Measurements from ENCODE around the gene NPY. TPM values are rescaled to one million over a fixed set of nuclear protein-coding genes. Genes with fewer than 3 reads are reported as not detected.

The NPY gene
- total and polyA plus RNA-seq, 10 of the 15 experiments (the other 5 are each of a cell fraction or from before 2014, with no cell fraction given) = not detected

DNA sequence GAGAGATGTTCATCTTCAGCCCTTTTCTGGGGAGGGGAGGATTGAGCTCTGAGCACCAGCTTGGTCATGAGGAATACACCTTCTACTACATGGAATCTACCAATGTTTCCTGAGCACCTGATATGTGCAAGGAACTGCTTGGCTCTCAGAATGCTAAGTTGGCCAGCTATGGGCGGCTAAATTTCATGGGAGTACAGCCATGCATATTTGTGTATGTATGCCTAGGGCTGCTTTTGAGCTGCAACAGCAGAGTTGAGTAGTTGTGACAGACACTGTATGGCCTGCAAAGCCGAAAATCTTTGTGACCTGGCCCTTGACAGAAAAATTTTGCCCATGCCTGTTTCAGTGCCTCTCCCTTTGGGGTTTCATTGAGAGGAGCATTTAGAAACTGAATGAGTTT is 44.9 kb downstream of the NPY start (continued):
- TF ChIP-seq, protein P1, sequence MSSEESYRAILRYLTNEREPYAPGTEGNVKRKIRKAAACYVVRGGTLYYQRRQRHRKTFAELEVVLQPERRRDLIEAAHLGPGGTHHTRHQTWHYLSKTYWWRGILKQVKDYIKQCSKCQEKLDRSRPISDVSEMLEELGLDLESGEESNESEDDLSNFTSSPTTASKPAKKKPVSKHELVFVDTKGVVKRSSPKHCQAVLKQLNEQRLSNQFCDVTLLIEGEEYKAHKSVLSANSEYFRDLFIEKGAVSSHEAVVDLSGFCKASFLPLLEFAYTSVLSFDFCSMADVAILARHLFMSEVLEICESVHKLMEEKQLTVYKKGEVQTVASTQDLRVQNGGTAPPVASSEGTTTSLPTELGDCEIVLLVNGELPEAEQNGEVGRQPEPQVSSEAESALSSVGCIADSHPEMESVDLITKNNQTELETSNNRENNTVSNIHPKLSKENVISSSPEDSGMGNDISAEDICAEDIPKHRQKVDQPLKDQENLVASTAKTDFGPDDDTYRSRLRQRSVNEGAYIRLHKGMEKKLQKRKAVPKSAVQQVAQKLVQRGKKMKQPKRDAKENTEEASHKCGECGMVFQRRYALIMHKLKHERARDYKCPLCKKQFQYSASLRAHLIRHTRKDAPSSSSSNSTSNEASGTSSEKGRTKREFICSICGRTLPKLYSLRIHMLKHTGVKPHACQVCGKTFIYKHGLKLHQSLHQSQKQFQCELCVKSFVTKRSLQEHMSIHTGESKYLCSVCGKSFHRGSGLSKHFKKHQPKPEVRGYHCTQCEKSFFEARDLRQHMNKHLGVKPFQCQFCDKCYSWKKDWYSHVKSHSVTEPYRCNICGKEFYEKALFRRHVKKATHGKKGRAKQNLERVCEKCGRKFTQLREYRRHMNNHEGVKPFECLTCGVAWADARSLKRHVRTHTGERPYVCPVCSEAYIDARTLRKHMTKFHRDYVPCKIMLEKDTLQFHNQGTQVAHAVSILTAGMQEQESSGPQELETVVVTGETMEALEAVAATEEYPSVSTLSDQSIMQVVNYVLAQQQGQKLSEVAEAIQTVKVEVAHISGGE (CRISPR knock-in tag; IDR thresholded peaks at IDR 0.05) = no peak
- no peak for TF ChIP-seq MTA2 (IDR thresholded peaks at IDR 0.05; ENCODE audit: low read depth)
- TF ChIP-seq, protein P2, sequence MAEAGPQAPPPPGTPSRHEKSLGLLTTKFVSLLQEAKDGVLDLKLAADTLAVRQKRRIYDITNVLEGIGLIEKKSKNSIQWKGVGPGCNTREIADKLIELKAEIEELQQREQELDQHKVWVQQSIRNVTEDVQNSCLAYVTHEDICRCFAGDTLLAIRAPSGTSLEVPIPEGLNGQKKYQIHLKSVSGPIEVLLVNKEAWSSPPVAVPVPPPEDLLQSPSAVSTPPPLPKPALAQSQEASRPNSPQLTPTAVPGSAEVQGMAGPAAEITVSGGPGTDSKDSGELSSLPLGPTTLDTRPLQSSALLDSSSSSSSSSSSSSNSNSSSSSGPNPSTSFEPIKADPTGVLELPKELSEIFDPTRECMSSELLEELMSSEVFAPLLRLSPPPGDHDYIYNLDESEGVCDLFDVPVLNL (IDR thresholded peaks at IDR 0.05; ENCODE audit: low read depth, low read length) = no peak
- TF ChIP-seq IKZF2 (IDR thresholded peaks at IDR 0.05) = no peak

DNA sequence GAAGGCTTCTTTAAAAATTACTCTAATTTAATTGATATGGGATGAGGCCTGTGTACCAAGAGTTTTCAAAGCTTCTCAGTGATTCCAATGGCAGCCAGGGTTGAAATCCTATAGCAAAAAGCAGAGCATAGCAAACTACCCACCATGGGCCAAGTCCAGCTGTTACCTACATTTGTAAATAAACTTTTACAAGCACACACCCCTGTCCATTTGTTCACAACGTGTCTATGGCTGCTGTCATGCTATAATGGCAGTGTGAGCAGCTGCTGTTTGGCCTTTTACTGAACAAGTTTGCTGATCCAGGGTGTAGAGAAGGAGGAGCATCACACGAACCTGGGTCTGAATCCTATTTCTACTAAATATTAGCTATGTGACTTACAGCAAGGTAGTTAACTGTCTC is 50.0 kb downstream of the NPY start:
- ChIA-PET SMC1A (ENCODE audit: uncharacterized antibody, unreplicated experiment) (interaction anchor here (0.8 to 1.3 kb wide), 2 partner anchors 11 to 16 kb away, joined by 3 read pairs; no protein-coding TSS in a partner anchor), RAD21 (ENCODE audit: unreplicated experiment) (no interaction called here), CTCF (interaction anchor here (1.5 kb wide), 1 partner anchor 48 kb away, joined by 3 read pairs; no protein-coding TSS in a partner anchor), POLR2A (no interaction called here)
- Histone ChIP-seq H3K27me3 (replicated peaks in 1 of 2; ENCODE audit: control insufficient read depth in 2 of 2, insufficient read depth in 2 of 2, low read length in 1 of 2) (no peaks in the 10 kb centered on the region), H3K36me3 (ENCODE audit: control insufficient read depth in 2 of 2, insufficient read depth in 2 of 2, low read length in 1 of 2) (no peaks in the 10 kb centered on the region), H3K9ac (ENCODE audit: control insufficient read depth, insufficient read depth, low read length) (no peak overlapping the region), H3K9me3 (replicated peaks; ENCODE audit: control insufficient read depth, insufficient read depth, low read length) (no peaks in the 10 kb centered on the region; the same call in 2 of the 3 replicates), H3K27ac (ENCODE audit: control insufficient read depth, insufficient read depth) (no peak overlapping the region), H3K79me2 (ENCODE audit: control insufficient read depth, insufficient read depth, low read length) (no peaks in the 10 kb centered on the region), H3K4me1 (ENCODE audit: control insufficient read depth, insufficient read depth, low read length) (no peaks in the 10 kb centered on the region), H4K20me1 (ENCODE audit: control insufficient read depth, insufficient read depth) (no peaks in the 10 kb centered on the region), H3K4me3 (no peak overlapping the region), H3K4me2 (ENCODE audit: control insufficient read depth, insufficient read depth) (no peak overlapping the region), H2AFZ (ENCODE audit: control insufficient read depth, low read depth, low read length) (no peak overlapping the region)
- DNase-seq (ENCODE audit: low read depth, low spot score) (no peak), FAIRE-seq (no peak), ATAC-seq (no peak)
- TF ChIP-seq FOXM1 (IDR thresholded peaks at IDR 0.05; ENCODE audit: low read depth, low read length) (no peak), EED (IDR thresholded peaks at IDR 0.05; ENCODE audit: low read depth) (no peak), LARP7 (IDR thresholded peaks at IDR 0.05) (no peak), SREBF1 (IDR thresholded peaks at IDR 0.05; ENCODE audit: low read length) (no peak), HCFC1 (IDR thresholded peaks at IDR 0.05; ENCODE audit: low read length) (no peak), CHD4 (IDR thresholded peaks at IDR 0.05) (no peak), SRF (IDR thresholded peaks at IDR 0.05; ENCODE audit: low read depth in 2 of 2, low read length in 2 of 2) (no peak), RAD51 (IDR thresholded peaks at IDR 0.05) (no peak), NRF1 (conservative IDR thresholded peaks at IDR 0.05; ENCODE audit: low read depth, low read length) (no peak), SP1 (IDR thresholded peaks at IDR 0.05; ENCODE audit: low read depth, low read length) (no peak)
- TF ChIP-seq, protein P3, sequence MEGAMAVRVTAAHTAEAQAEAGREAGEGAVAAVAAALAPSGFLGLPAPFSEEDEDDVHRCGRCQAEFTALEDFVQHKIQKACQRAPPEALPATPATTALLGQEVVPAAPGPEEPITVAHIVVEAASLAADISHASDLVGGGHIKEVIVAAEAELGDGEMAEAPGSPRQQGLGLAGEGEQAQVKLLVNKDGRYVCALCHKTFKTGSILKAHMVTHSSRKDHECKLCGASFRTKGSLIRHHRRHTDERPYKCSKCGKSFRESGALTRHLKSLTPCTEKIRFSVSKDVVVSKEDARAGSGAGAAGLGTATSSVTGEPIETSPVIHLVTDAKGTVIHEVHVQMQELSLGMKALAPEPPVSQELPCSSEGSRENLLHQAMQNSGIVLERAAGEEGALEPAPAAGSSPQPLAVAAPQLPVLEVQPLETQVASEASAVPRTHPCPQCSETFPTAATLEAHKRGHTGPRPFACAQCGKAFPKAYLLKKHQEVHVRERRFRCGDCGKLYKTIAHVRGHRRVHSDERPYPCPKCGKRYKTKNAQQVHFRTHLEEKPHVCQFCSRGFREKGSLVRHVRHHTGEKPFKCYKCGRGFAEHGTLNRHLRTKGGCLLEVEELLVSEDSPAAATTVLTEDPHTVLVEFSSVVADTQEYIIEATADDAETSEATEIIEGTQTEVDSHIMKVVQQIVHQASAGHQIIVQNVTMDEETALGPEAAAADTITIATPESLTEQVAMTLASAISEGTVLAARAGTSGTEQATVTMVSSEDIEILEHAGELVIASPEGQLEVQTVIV (IDR thresholded peaks at IDR 0.05; ENCODE audit: borderline replicate concordance, partially characterized antibody) = no peak
- TF ChIP-seq, protein P4, sequence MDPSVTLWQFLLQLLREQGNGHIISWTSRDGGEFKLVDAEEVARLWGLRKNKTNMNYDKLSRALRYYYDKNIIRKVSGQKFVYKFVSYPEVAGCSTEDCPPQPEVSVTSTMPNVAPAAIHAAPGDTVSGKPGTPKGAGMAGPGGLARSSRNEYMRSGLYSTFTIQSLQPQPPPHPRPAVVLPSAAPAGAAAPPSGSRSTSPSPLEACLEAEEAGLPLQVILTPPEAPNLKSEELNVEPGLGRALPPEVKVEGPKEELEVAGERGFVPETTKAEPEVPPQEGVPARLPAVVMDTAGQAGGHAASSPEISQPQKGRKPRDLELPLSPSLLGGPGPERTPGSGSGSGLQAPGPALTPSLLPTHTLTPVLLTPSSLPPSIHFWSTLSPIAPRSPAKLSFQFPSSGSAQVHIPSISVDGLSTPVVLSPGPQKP (IDR thresholded peaks at IDR 0.05; ENCODE audit: low read depth, low read length) = no peak
- intact Hi-C loops (cut with micrococcal nuclease; ENCODE audit: unreplicated experiment) = no loop called here
- 13% methylated on average over 2 of the region's 2 CpGs for WGBS (ENCODE audit: insufficient coverage, insufficient replicate concordance, low lambda C conversion rate, missing lambda C conversion rate)
- no TSS peak for BruUV-seq (replicated peaks)
- in situ Hi-C loops (cut with MboI) = no loop called here

All from GM12878 (cell line).